Measurements from ENCODE around the gene PRMT3.
"Not testable (repeated sequence)": the region's sequence is repeated elsewhere in the genome, so short reads cannot be mapped to it uniquely, and the experiment has no call there.

The PRMT3 gene

GRCh38 chr11:20467487-20468185 lies 80.1 kb downstream of the PRMT3 start:
- no peaks in the 10 kb centered on the region for H3K27me3 ChIP-seq
- no peaks in the 10 kb centered on the region for H3K36me3 ChIP-seq
- H3K4me3 ChIP-seq (ENCODE audit: low read depth, low read length) = no peak overlapping the region
- H3K4me1 ChIP-seq = no peaks in the 10 kb centered on the region; the same call in 1 of the 2 replicates
- DNase-seq = no peak
- TF ChIP-seq CTCF (IDR thresholded peaks at IDR 0.05; ENCODE audit: low read depth, low read length) = no peak
- no peaks in the 10 kb centered on the region for H3K9me3 ChIP-seq

DNA sequence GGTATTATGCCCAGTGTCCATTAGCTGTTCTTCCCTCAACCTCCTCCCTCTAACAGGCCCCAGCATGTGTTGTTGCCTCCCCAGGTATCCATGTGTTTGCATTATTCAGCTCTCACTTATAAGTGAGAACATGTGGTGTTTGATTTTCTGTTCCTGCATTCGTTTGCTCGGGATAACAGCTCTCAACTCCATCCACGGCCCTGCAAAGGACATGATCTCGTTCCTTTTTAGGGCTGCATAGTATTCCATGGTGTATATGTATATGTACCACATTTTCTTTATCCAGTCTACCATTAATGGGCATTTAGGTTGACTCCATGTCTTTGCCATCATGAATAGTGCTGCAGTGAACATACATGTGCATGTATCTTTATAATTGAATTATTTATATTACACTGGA lies 82.8 kb downstream of the PRMT3 start:
- TF ChIP-seq CTCF (IDR thresholded peaks at IDR 0.05; ENCODE audit: low read depth, low read length) = no peak
- no peaks in the 10 kb centered on the region for H3K4me1 ChIP-seq
- no peaks in the 10 kb centered on the region for H3K9me3 ChIP-seq
- no peak overlapping the region for H3K4me3 ChIP-seq (ENCODE audit: low read depth, low read length)
- no peaks in the 10 kb centered on the region for H3K36me3 ChIP-seq
- no peaks in the 10 kb centered on the region for H3K27me3 ChIP-seq
- no peak for DNase-seq

DNA sequence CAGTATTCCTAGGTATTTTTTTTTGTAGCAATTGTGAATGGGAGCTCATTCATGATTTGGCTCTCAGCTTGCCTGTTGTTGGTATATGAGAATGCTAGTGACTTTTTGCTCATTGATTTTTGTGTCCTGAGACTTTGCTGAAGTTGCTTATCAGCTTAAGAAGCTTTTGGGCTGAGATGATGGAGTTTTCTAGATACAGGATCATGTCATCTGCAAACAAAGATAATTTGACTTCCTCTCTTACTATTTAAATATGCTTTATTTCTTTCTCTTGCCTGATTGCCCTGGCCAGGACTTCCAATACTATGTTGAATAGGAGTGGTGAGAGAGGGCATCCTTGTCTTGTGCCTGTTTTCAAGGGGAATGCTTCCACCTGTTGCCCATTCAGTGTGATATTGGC lies 84.4 kb downstream of the PRMT3 start:
- H3K36me3 ChIP-seq; H3K9me3 ChIP-seq; H3K27me3 ChIP-seq; DNase-seq; H3K4me3 ChIP-seq (ENCODE audit: low read depth, low read length); H3K4me1 ChIP-seq: not testable (repeated sequence)

DNA sequence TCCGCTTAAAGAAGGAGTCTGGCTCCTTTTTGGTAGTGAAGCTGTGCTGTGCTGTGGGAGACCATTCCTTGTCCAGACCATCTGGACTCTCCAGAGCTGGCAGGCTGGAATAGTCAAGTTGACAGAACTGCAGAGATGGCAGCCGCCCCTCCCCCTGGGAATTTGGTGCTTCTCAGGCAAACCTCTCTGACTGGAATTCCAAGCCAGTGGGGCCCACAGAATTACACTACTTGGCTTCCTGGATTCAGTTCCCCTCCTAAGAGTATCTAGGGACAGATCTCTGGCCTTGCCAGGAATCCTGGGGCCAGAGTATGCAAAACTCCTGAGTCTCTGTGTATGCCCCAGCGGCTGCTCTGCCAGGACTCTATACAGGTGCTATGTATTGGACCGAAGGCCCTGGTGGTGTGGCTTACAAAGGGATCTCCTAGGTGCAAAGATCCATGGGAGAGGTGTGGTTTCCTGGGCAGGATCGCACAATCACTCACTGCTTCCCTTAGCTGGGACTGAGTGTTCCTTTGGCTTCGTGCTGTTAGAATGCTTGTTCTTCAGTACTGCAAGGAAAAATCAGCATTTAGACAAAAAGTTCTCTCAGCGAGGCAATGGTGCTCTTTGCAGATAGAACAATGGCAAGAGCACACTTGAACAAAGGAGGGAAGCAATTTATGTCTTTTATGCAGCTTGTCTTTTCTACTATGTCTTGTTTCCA lies 86.8 kb downstream of the PRMT3 start:
- H3K27me3 ChIP-seq = no peaks in the 10 kb centered on the region
- H3K9me3 ChIP-seq = no peaks in the 10 kb centered on the region
- no peak for TF ChIP-seq CTCF (IDR thresholded peaks at IDR 0.05; ENCODE audit: low read depth, low read length)
- no peak overlapping the region for H3K4me3 ChIP-seq (ENCODE audit: low read depth, low read length)
- H3K4me1 ChIP-seq = no peaks in the 10 kb centered on the region
- no peaks in the 10 kb centered on the region for H3K36me3 ChIP-seq
- peak; percentile 7 for DNase-seq

DNA sequence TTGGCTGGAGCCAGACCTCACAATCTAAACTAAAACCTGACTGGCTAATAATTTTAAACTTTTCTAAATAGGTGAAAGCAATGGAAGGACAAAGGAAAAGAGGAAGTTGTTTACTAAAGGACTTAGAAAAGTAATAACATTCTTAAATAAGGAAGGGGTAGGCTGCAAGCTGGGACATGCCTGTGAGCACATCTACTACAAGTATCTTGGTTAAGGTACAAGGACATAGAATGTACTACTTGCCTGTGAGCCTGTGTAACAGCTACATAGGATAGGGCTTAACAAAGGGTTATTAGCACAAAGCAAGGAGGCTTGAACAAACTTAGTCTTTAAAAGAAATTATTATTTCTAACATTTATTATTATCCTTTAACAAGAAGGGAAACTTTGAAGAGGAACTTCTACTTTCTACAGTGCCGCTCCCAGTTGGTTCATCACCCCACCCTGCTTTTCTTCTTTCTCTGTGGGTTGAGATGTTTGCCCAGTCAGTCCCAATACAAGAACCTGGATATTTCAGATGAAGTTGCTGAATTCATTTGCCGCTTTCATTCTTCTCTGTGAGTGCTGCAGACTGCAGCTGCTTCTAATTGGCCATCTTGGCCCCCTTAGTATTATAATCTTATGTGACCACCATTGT lies 87.5 kb downstream of the PRMT3 start:
- no peaks in the 10 kb centered on the region for H3K36me3 ChIP-seq

More for the DNA sequence above, 87.5 kb downstream of the PRMT3 start:
- H3K27me3 ChIP-seq = no peaks in the 10 kb centered on the region
- no peaks in the 10 kb centered on the region for H3K4me1 ChIP-seq
- TF ChIP-seq CTCF (IDR thresholded peaks at IDR 0.05; ENCODE audit: low read depth, low read length) = no peak
- H3K9me3 ChIP-seq = no peaks in the 10 kb centered on the region
- H3K4me3 ChIP-seq (ENCODE audit: low read depth, low read length) = no peak overlapping the region
- DNase-seq = no peak
